Measurements from ENCODE around the gene MDM1. TPM values are rescaled to one million over a fixed set of nuclear protein-coding genes. Genes with fewer than 3 reads are reported as not detected.

MDM1 gene
- total and polyA plus RNA-seq, 2 of the 13 experiments (the other 11 are each of a cell fraction or from before 2014, with no cell fraction given) = 4.6 to 15.2 TPM

DNA sequence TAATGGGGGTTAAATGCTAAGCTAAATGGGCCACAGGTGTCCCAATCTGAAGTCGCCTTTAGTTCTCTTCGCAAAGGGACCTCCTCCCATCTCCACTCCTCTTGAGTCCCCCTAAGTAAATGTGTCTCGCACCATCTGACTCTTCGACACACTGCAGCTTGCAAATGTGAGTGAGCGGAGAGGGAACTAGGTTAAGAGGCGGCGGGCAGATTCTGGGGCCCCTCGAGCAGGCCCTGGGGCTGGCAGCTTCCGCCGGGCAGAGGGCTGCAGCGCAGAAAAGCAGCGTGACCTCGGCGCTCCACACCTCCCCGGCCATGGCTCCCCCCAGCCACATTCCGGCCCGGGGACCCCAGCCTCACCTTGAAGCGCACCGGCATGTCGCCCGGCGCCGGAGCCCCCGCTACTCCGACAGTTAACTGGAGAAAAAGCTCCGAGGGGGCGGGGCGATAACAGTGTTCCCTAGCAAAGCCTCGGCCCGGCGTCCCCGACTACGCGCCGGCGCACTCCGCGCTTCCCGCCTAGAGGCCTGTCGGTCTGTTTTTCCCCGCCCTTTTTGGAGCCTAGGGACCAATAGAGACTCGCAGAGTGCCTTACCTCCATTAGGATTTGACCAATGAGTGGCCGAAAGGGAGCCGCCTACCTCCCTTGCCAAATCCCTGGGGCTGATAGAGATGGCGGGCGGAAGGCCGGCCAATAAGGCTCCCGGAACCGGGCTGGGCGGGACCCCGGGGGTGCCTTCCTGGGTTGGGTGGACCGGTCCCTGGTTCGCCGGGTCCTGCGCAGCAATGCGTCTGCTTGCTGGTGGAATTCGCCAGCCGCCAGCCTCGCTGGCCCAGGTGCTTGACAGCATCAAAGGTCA lies at the start of gene MDM1 (continued):
- no peak for TF ChIP-seq ZNF792 (CRISPR knock-in tag; IDR thresholded peaks at IDR 0.05)
- TF ChIP-seq GATA4 (IDR thresholded peaks at IDR 0.05; ENCODE audit: borderline replicate concordance, low read depth) = no peak
- TF ChIP-seq, protein P1, sequence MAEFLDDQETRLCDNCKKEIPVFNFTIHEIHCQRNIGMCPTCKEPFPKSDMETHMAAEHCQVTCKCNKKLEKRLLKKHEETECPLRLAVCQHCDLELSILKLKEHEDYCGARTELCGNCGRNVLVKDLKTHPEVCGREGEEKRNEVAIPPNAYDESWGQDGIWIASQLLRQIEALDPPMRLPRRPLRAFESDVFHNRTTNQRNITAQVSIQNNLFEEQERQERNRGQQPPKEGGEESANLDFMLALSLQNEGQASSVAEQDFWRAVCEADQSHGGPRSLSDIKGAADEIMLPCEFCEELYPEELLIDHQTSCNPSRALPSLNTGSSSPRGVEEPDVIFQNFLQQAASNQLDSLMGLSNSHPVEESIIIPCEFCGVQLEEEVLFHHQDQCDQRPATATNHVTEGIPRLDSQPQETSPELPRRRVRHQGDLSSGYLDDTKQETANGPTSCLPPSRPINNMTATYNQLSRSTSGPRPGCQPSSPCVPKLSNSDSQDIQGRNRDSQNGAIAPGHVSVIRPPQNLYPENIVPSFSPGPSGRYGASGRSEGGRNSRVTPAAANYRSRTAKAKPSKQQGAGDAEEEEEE (CRISPR knock-in tag; IDR thresholded peaks at IDR 0.05; ENCODE audit: borderline replicate concordance) = no peak
- TF ChIP-seq PAF1 (CRISPR knock-in tag; IDR thresholded peaks at IDR 0.05) = no peak
- TF ChIP-seq RELA (CRISPR knock-in tag; IDR thresholded peaks at IDR 0.05) = no peak
- no peak for TF ChIP-seq POGK (CRISPR knock-in tag; conservative IDR thresholded peaks at IDR 0.05)
- TF ChIP-seq SIN3A (IDR thresholded peaks at IDR 0.05; ENCODE audit: borderline replicate concordance, low read depth, low read length) = peak; percentile 69; the same call in 1 of the 2 replicates
- peak; percentile 91 for TF ChIP-seq TFDP2 (CRISPR knock-in tag; IDR thresholded peaks at IDR 0.05)
- no peak for TF ChIP-seq CEBPB (IDR thresholded peaks at IDR 0.05; ENCODE audit: borderline replicate concordance, low read depth, low read length)
- TF ChIP-seq KMT2A (CRISPR knock-in tag; IDR thresholded peaks at IDR 0.05) = peak; percentile 60; the same call in 1 of the 2 replicates
- TF ChIP-seq ZNF253 (CRISPR knock-in tag; IDR thresholded peaks at IDR 0.05; ENCODE audit: borderline replicate concordance) = no peak
- peak; percentile 80; the same call in 1 of the 2 replicates for TF ChIP-seq KLF15 (CRISPR knock-in tag; IDR thresholded peaks at IDR 0.05; ENCODE audit: borderline replicate concordance)
- TF ChIP-seq PATZ1 (CRISPR knock-in tag; IDR thresholded peaks at IDR 0.05) = peak; percentile 25; the same call in 1 of the 2 replicates
- TF ChIP-seq HMG20B (CRISPR knock-in tag; conservative IDR thresholded peaks at IDR 0.05) = no peak
- no peak for TF ChIP-seq ARNT (IDR thresholded peaks at IDR 0.05)
- TF ChIP-seq ZNF598 (CRISPR knock-in tag; IDR thresholded peaks at IDR 0.05; ENCODE audit: borderline replicate concordance) = no peak
- TF ChIP-seq JUN (CRISPR knock-in tag; IDR thresholded peaks at IDR 0.05) = no peak
- TF ChIP-seq ZMYM3 (CRISPR knock-in tag; IDR thresholded peaks at IDR 0.05) = no peak
- TF ChIP-seq, protein P2, sequence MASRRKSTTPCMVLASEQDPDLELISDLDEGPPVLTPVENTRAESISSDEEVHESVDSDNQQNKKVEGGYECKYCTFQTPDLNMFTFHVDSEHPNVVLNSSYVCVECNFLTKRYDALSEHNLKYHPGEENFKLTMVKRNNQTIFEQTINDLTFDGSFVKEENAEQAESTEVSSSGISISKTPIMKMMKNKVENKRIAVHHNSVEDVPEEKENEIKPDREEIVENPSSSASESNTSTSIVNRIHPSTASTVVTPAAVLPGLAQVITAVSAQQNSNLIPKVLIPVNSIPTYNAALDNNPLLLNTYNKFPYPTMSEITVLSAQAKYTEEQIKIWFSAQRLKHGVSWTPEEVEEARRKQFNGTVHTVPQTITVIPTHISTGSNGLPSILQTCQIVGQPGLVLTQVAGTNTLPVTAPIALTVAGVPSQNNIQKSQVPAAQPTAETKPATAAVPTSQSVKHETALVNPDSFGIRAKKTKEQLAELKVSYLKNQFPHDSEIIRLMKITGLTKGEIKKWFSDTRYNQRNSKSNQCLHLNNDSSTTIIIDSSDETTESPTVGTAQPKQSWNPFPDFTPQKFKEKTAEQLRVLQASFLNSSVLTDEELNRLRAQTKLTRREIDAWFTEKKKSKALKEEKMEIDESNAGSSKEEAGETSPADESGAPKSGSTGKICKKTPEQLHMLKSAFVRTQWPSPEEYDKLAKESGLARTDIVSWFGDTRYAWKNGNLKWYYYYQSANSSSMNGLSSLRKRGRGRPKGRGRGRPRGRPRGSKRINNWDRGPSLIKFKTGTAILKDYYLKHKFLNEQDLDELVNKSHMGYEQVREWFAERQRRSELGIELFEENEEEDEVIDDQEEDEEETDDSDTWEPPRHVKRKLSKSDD (CRISPR knock-in tag; IDR thresholded peaks at IDR 0.05; ENCODE audit: low read depth) = no peak
- TF ChIP-seq ZNF878 (CRISPR knock-in tag; IDR thresholded peaks at IDR 0.05) = no peak
